Stomach (tissue), 4 donors: ENCODE data around the gene HOXB3.

Experiments
- EP300 ChIP-seq: sonication (generic); formaldehyde crosslinking; IDR thresholded peaks from one replicate; pipeline ENCODE4 v1.6.1; 2017; ENCODE audit warnings: antibody characterized with exemption
- POLR2AphosphoS5 ChIP-seq, 3 donors: sonication (generic); formaldehyde crosslinking; IDR thresholded peaks; one replicate each; pipeline ENCODE4 v1.6.1; 2016; ENCODE audit warnings: antibody characterized with exemption in 3 of 3

DNA sequence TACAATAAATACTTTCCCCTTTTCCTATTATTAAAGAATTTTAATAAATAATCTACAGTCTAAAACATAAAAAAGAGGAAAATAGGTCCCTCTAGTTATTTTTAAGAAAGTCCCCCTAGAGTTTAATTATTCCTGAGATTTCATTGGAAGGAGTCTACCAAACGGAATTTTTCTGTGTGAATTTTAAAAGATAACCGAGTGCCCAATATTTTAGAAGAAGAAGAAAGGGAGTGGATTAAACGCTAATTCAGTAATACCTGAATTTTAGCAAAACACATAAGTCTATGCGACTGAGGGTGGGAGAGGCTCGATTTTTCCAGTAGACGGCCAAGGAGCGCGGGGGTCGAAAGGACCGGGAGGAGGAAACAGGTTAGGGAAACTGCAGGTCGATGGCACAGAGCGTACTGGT lies 47.3 kb downstream of the HOXB3 start:
- TF ChIP-seq EP300 (no peak), POLR2AphosphoS5 (IDR thresholded peaks at IDR 0.05) (no peak)
